Stimulated activated CD8-positive, alpha-beta memory T cell treated with anti-CD3 and anti-CD28 coated beads, Interleukin-4, amount 100 ng/mL, for 48 hours (primary cell): ENCODE data around the gene ST8SIA5.
"Not testable (repeated sequence)": the region's sequence is repeated elsewhere in the genome, so short reads cannot be mapped to it uniquely, and the experiment has no call there.

Source experiments
- DNase-seq: peaks from one replicate; pipeline ENCODE4 v3.0.0-alpha.2; 2020

ST8SIA5 gene

GRCh38 chr18:46756559-46757201 lies at the start of gene ST8SIA5:
TSS of gene ST8SIA5 (minus strand) at chr18:46757053. CDS start at chr18:46756508, 545 bp downstream.
- DNase-seq = no peak

- not testable (repeated sequence) for DNase-seq
Measured at GRCh38 chr18:46795945-46796344, 39.1 kb upstream of the ST8SIA5 start.

GRCh38 chr18:46794607-46795006 lies 37.8 kb upstream of the ST8SIA5 start:
- DNase-seq = no peak

- no peak for DNase-seq
Measured at GRCh38 chr18:46793565-46793964, 36.7 kb upstream of the ST8SIA5 start.

- DNase-seq = no peak
Measured at GRCh38 chr18:46789088-46789487, 32.2 kb upstream of the ST8SIA5 start.

GRCh38 chr18:46787674-46788073 lies 30.8 kb upstream of the ST8SIA5 start:
- DNase-seq = no peak

GRCh38 chr18:46772357-46772756 lies 15.5 kb upstream of the ST8SIA5 start:
- no peak for DNase-seq

- DNase-seq = no peak
Measured at GRCh38 chr18:46771141-46771540, 14.3 kb upstream of the ST8SIA5 start.

GRCh38 chr18:46770708-46771107 lies 13.9 kb upstream of the ST8SIA5 start:
- DNase-seq = no peak

- DNase-seq = no peak
Measured at GRCh38 chr18:46768166-46768921, 11.5 kb upstream of the ST8SIA5 start.

GRCh38 chr18:46767217-46767616 lies 10.4 kb upstream of the ST8SIA5 start:
- DNase-seq = no peak

- no peak for DNase-seq
Measured at GRCh38 chr18:46764586-46764985, 7.7 kb upstream of the ST8SIA5 start.

- DNase-seq = no peak
Measured at GRCh38 chr18:46761059-46761769, 4.4 kb upstream of the ST8SIA5 start.

- DNase-seq = no peak
Measured at GRCh38 chr18:46759890-46760289, 3.0 kb upstream of the ST8SIA5 start.

- no peak for DNase-seq
Measured at GRCh38 chr18:46756025-46756558, 761 bp downstream of the ST8SIA5 start.

- DNase-seq = no peak
Measured at GRCh38 chr18:46755315-46756024, 1.4 kb downstream of the ST8SIA5 start.

GRCh38 chr18:46754661-46755292 lies 2.1 kb downstream of the ST8SIA5 start:
- DNase-seq = no peak

GRCh38 chr18:46754188-46754587 lies 2.7 kb downstream of the ST8SIA5 start:
- no peak for DNase-seq

GRCh38 chr18:46751882-46752281 lies 5.0 kb downstream of the ST8SIA5 start:
- no peak for DNase-seq

- no peak for DNase-seq
Measured at GRCh38 chr18:46750626-46751025, 6.2 kb downstream of the ST8SIA5 start.

GRCh38 chr18:46748466-46748865 lies 8.4 kb downstream of the ST8SIA5 start:
- no peak for DNase-seq

GRCh38 chr18:46740046-46740445 lies 16.8 kb downstream of the ST8SIA5 start:
- DNase-seq = no peak
